A673 (cell line): ENCODE measurements around the gene SLC5A5. TPM values are rescaled to one million over a fixed set of nuclear protein-coding genes. Genes with fewer than 3 reads are reported as not detected.

ENCODE experiments used
- BruUV-seq: library from RNA; stranded (reverse); fragments of 400-500 nt; replicated peaks from 2 replicates; lab custom pipeline; 2021; lab: Mats Ljungman, UMichigan
- CTCF ChIA-PET: fragments of 300-600 bp; sonication (Branson Sonifier 250); formaldehyde crosslinking; loops from one replicate; lab custom pipeline; 2022; ENCODE audit warnings: antibody characterized with exemption; lab: Charles Lee
- POLR2A ChIA-PET: fragments of 300-600 bp; sonication (Branson Sonifier 250); formaldehyde crosslinking; loops from one replicate; lab custom pipeline; 2022; ENCODE audit warnings: antibody characterized with exemption; ENCODE audit not compliant: low non-redundant PET; lab: Charles Lee
- DNase-seq: peaks from one replicate; pipeline ENCODE4 v3.0.0-alpha.2; 2015; ENCODE audit warnings: low spot score
- H3K27ac ChIP-seq: fragments of 200-600 bp; sonication (generic); 2 replicates; pipeline ENCODE4 v1.5.1; 2016; ENCODE audit warnings: mixed run types, low read depth, mild to moderate bottlenecking, mixed read lengths, antibody characterized with exemption, low read length; ENCODE audit not compliant: poor library complexity, severe bottlenecking
- H3K27me3 ChIP-seq: fragments of 200-600 bp; sonication (generic); replicated peaks from 2 replicates; pipeline ENCODE4 v1.6.1; 2017; ENCODE audit warnings: mixed run types, low read depth, mild to moderate bottlenecking, mixed read lengths, antibody characterized with exemption, low read length; ENCODE audit not compliant: insufficient read depth, poor library complexity
- H3K36me3 ChIP-seq: fragments of 200-600 bp; sonication (generic); 2 replicates; pipeline ENCODE4 v1.6.1; 2016; ENCODE audit warnings: mixed run types, mild to moderate bottlenecking, mixed read lengths, antibody characterized with exemption, low read length; ENCODE audit not compliant: insufficient read depth, poor library complexity, severe bottlenecking
- H3K4me1 ChIP-seq: fragments of 200-600 bp; sonication (generic); 2 replicates; pipeline ENCODE4 v1.6.1; 2017; ENCODE audit warnings: mixed run types, mild to moderate bottlenecking, mixed read lengths, antibody characterized with exemption, low read length; ENCODE audit not compliant: insufficient read depth, poor library complexity, severe bottlenecking
- H3K4me3 ChIP-seq: fragments of 200-600 bp; sonication (generic); 2 replicates; pipeline ENCODE4 v1.5.1; 2016; ENCODE audit warnings: low read depth, mixed run types, mild to moderate bottlenecking, mixed read lengths, low read length; ENCODE audit not compliant: poor library complexity, severe bottlenecking
- H3K9me3 ChIP-seq: fragments of 200-600 bp; sonication (generic); 2 replicates; pipeline ENCODE4 v1.6.1; 2016; ENCODE audit warnings: mixed run types, low read depth, mild to moderate bottlenecking, mixed read lengths, antibody characterized with exemption, low read length; ENCODE audit not compliant: poor library complexity, severe bottlenecking
- EZH2 ChIP-seq: fragments of 200-600 bp; sonication (generic); IDR thresholded peaks from 2 replicates; pipeline ENCODE4 v1.6.1; 2017; ENCODE audit warnings: borderline replicate concordance, low read depth, mild to moderate bottlenecking, mixed read lengths, antibody characterized with exemption, low read length; ENCODE audit not compliant: poor library complexity, severe bottlenecking
- intact Hi-C: fragments of 100-400 bp; cut with micrococcal nuclease; formaldehyde crosslinking; loops from one replicate; pipeline ENCODE4 v1.10.0; 2022; ENCODE audit not compliant: unreplicated experiment
- total RNA-seq: library from RNA; stranded (reverse); gene quantifications from 2 replicates; pipeline ENCODE4 v1.2.3, GENCODE V29; 2021
- TF ChIP-seq, protein P1 (sequence below): fragments of 300-800, 200-600 bp; sonication (generic); conservative IDR thresholded peaks from 2 replicates; pipeline ENCODE4 v1.5.1; 2017; ENCODE audit warnings: low read depth, mild to moderate bottlenecking, antibody characterized with exemption, low read length, moderate library complexity, mixed read lengths

The SLC5A5 gene
- total RNA-seq, 1 experiment from 2014 or later: not detected

- no TSS peak for BruUV-seq
- ChIA-PET POLR2A (interaction anchor here (0.5 kb wide), 1 partner anchor 442 kb away, joined by 5 read pairs; no protein-coding TSS in a partner anchor), CTCF (no interaction called here)
- intact Hi-C loops: no loop called here
- no peaks in the 10 kb centered on the region for H3K27me3 ChIP-seq
- peaks cover 53% of the 10 kb centered on the region for H3K36me3 ChIP-seq
- peak overlapping the region; percentile 85 for H3K27ac ChIP-seq
- no peak for DNase-seq
- H3K9me3 ChIP-seq: no peaks in the 10 kb centered on the region
- H3K4me3 ChIP-seq: no peak overlapping the region
- H3K4me1 ChIP-seq: peaks cover 12% of the 10 kb centered on the region
- TF ChIP-seq, protein P1, sequence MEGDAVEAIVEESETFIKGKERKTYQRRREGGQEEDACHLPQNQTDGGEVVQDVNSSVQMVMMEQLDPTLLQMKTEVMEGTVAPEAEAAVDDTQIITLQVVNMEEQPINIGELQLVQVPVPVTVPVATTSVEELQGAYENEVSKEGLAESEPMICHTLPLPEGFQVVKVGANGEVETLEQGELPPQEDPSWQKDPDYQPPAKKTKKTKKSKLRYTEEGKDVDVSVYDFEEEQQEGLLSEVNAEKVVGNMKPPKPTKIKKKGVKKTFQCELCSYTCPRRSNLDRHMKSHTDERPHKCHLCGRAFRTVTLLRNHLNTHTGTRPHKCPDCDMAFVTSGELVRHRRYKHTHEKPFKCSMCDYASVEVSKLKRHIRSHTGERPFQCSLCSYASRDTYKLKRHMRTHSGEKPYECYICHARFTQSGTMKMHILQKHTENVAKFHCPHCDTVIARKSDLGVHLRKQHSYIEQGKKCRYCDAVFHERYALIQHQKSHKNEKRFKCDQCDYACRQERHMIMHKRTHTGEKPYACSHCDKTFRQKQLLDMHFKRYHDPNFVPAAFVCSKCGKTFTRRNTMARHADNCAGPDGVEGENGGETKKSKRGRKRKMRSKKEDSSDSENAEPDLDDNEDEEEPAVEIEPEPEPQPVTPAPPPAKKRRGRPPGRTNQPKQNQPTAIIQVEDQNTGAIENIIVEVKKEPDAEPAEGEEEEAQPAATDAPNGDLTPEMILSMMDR: no peak
- no peak for TF ChIP-seq EZH2
These were observed 8.8 kb upstream of the SLC5A5 start for GRCh38 chr19:17862711-17863519.

- BruUV-seq: no TSS peak
- POLR2A ChIA-PET: no interaction called here
- CTCF ChIA-PET: no interaction called here
- H3K9me3 ChIP-seq: no peaks in the 10 kb centered on the region
- DNase-seq: no peak
- peaks cover 4% of the 10 kb centered on the region for H3K27me3 ChIP-seq
- H3K27ac ChIP-seq: no peak overlapping the region
- TF ChIP-seq, protein P1: no peak
- no peak for TF ChIP-seq EZH2
- H3K4me3 ChIP-seq: no peak overlapping the region
- peaks cover 53% of the 10 kb centered on the region for H3K36me3 ChIP-seq
- intact Hi-C loops: no loop called here
- peaks cover 12% of the 10 kb centered on the region for H3K4me1 ChIP-seq
These were observed 8.1 kb upstream of the SLC5A5 start for GRCh38 chr19:17863520-17864182.

- CTCF ChIA-PET: no interaction called here
- no TSS peak for BruUV-seq
- Histone ChIP-seq H3K9me3 (no peaks in the 10 kb centered on the region), H3K27me3 (peaks cover 24% of the 10 kb centered on the region), H3K4me1 (peaks cover 12% of the 10 kb centered on the region), H3K27ac (no peak overlapping the region), H3K4me3 (no peak overlapping the region), H3K36me3 (peaks cover 49% of the 10 kb centered on the region)
- DNase-seq: peak; percentile 44
- intact Hi-C loops: no loop called here
- no peak for TF ChIP-seq EZH2
- TF ChIP-seq, protein P1: no peak
- POLR2A ChIA-PET: interaction anchor here (0.6 to 0.7 kb wide), 4 partner anchors 9 to 561 kb away, joined by 3 to 6 read pairs (median 4); no protein-coding TSS in a partner anchor
These were observed 6.1 kb upstream of the SLC5A5 start for GRCh38 chr19:17865364-17866311.
